Mesothelial cell of epicardium (in vitro differentiated cells): ENCODE data around the gene USP13. TPM values are rescaled to one million over a fixed set of nuclear protein-coding genes. Genes with fewer than 3 reads are reported as not detected.

Source experiments
- DNase-seq, 2 experiments: peaks; one replicate each; pipeline ENCODE4 v3.0.0; 2021; ENCODE audit warnings: low spot score in 2 of 2; ENCODE audit not compliant: unreplicated experiment in 2 of 2
- H3K27ac Mint-ChIP-seq: 2 replicates; pipeline ENCODE4 v1.8.0; 2021; ENCODE audit warnings: mixed read lengths
- H3K27me3 Mint-ChIP-seq: 2 replicates; pipeline ENCODE4 v1.8.0; 2021; ENCODE audit warnings: low read depth, mixed read lengths
- H3K36me3 Mint-ChIP-seq: 2 replicates; pipeline ENCODE4 v1.8.0; 2021; ENCODE audit warnings: mixed read lengths
- H3K4me1 Mint-ChIP-seq: 2 replicates; pipeline ENCODE4 v1.8.0; 2021; ENCODE audit warnings: mixed read lengths
- H3K4me3 Mint-ChIP-seq: 2 replicates; pipeline ENCODE4 v1.8.0; 2021; ENCODE audit warnings: mild to moderate bottlenecking, moderate library complexity, mixed read lengths
- H3K9me3 Mint-ChIP-seq: 2 replicates; pipeline ENCODE4 v1.8.0; 2021; ENCODE audit warnings: mixed read lengths
- CTCF ChIP-seq: fragments of 200-600 bp; sonication (generic); IDR thresholded peaks from one replicate; pipeline ENCODE4 v1.5.0; 2021; ENCODE audit warnings: antibody characterized with exemption; ENCODE audit not compliant: unreplicated experiment
- total RNA-seq: library from RNA; stranded (reverse); gene quantifications from 3 replicates; pipeline ENCODE4 v1.2.1, GENCODE V29; 2021

Gene USP13
- total RNA-seq, 1 donor from 2014 or later = 11.3 TPM

GRCh38 chr3:179828738-179829137, 175.9 kb downstream of the USP13 start:
- peaks cover 8% of the 10 kb centered on the region for H3K4me1 Mint-ChIP-seq
- no peak overlapping the region for H3K4me3 Mint-ChIP-seq
- peaks cover 10% of the 10 kb centered on the region for H3K27me3 Mint-ChIP-seq
- DNase-seq = no peak
- TF ChIP-seq CTCF = no peak
- H3K36me3 Mint-ChIP-seq = no peaks in the 10 kb centered on the region
- H3K9me3 Mint-ChIP-seq = no peaks in the 10 kb centered on the region
- no peak overlapping the region for H3K27ac Mint-ChIP-seq

GRCh38 chr3:179829401-179829800, 176.6 kb downstream of the USP13 start:
- Mint-ChIP-seq H3K9me3 (no peaks in the 10 kb centered on the region), H3K27me3 (peaks cover 10% of the 10 kb centered on the region), H3K4me3 (no peak overlapping the region), H3K27ac (no peak overlapping the region), H3K36me3 (no peaks in the 10 kb centered on the region), H3K4me1 (peaks cover 8% of the 10 kb centered on the region)
- no peak for TF ChIP-seq CTCF
- no peak for DNase-seq

DNA sequence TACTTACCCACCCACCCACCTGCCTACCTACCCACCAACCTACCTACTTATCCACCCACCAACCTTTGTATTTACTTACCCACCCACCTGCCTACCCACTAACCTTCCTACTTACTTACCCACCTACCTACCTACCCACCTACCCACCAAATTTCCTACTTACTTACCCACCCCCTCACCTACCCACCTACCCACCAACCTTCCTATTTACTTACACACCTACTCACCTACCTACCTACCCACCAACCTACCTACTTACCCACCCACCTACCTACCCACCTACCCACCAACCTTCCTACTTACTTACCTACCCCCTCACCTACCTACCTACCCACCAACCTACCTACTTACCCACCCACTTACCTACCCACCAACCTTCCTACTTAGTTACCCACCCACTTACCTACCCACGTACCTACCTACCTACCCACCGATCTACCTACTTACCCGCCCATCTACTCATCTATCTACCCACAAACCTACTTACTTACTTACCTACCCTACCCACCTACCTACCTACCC, 179.6 kb downstream of the USP13 start:
- H3K27ac Mint-ChIP-seq = no peak overlapping the region
- no peak for TF ChIP-seq CTCF
- no peaks in the 10 kb centered on the region for H3K36me3 Mint-ChIP-seq
- H3K4me3 Mint-ChIP-seq = no peak overlapping the region
- no peaks in the 10 kb centered on the region for H3K9me3 Mint-ChIP-seq
- no peak for DNase-seq
- peaks cover 7% of the 10 kb centered on the region for H3K27me3 Mint-ChIP-seq
- peaks cover 3% of the 10 kb centered on the region for H3K4me1 Mint-ChIP-seq

- peaks cover 3% of the 10 kb centered on the region for H3K4me1 Mint-ChIP-seq
- no peaks in the 10 kb centered on the region for H3K9me3 Mint-ChIP-seq
- no peaks in the 10 kb centered on the region for H3K36me3 Mint-ChIP-seq
- peaks cover 4% of the 10 kb centered on the region for H3K27me3 Mint-ChIP-seq
- no peak for TF ChIP-seq CTCF
- no peak for DNase-seq
- H3K27ac Mint-ChIP-seq = no peak overlapping the region
- no peak overlapping the region for H3K4me3 Mint-ChIP-seq
These were observed 180.5 kb downstream of the USP13 start for GRCh38 chr3:179833294-179833693.

GRCh38 chr3:179837374-179837773, 184.5 kb downstream of the USP13 start:
- H3K9me3 Mint-ChIP-seq = no peaks in the 10 kb centered on the region
- no peak overlapping the region for H3K27ac Mint-ChIP-seq
- H3K27me3 Mint-ChIP-seq = peaks cover under 1% of the 10 kb centered on the region
- TF ChIP-seq CTCF = no peak
- DNase-seq = no peak
- H3K4me3 Mint-ChIP-seq = no peak overlapping the region
- H3K4me1 Mint-ChIP-seq = peaks cover 8% of the 10 kb centered on the region
- H3K36me3 Mint-ChIP-seq = no peaks in the 10 kb centered on the region

Other genes with a start within 250 kb of the USP13 start
- gene GNB4, start 201.6 kb upstream of the USP13 start, total RNA-seq = 18.7 to 19.1 TPM (median 19.1 TPM) in 3 replicates
- 43.5 to 45.2 TPM (median 44.2 TPM) in 3 replicates for gene ACTL6A, start 90.1 kb upstream of the USP13 start, total RNA-seq
- gene MRPL47, start 48.4 kb upstream of the USP13 start, total RNA-seq = 31.1 to 33.0 TPM (median 32.7 TPM) in 3 replicates
- 63.8 to 67.5 TPM (median 66.9 TPM) in 3 replicates for gene NDUFB5, start 48.2 kb upstream of the USP13 start, total RNA-seq